ENCODE results near the gene SHLD2.
"Not testable (repeated sequence)": the region's sequence is repeated elsewhere in the genome, so short reads cannot be mapped to it uniquely, and the experiment has no call there.

The SHLD2 gene

DNA sequence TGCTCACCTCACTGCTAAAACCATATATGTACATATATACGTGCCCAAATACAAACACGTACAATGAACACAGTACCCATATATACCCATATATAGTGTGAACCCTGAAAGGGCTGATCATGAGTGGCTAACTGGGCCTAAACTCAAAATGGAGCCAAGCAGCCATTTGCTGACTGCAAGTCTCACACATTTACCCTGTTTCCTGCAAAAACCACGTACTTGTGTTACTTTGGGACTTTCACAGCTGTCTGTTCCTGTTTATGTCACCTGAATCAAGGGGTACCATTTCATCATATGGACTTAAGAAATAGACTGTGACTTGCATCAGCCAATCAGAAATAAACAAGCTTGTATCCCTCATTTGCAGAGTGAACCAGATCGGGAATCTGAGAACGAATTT, 124.4 kb downstream of the SHLD2 start:
- H3K4ac ChIP-seq (ENCODE audit: low read depth, low read length): not testable (repeated sequence)

DNA sequence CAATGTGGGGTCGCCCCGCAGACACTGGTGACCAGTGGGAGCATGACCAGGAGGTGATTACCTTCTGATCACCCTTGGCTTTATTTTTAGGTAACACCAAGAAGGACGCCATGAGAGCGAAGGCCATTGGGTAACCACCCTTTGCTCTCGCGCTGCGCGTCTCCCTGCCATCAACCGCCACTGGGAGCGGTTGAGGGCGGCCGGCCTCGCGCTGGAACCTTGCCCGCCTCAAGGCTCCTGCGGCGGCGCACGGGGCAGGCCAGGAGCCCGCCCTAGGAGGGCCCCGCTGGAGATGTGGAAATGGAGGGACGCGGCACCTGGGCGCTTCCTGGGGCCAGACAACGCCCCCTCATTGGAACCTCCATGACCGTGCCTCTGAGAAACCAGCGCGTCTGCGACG, 127.8 kb downstream of the SHLD2 start:
- not testable (repeated sequence) for H3K79me1 ChIP-seq (ENCODE audit: low read length); H2BK120ac ChIP-seq (ENCODE audit: insufficient read depth, low read length, poor library complexity); H2BK5ac ChIP-seq (ENCODE audit: low read depth, low read length, poor library complexity); H2AK5ac ChIP-seq (ENCODE audit: low read length); H3K4me2 ChIP-seq (ENCODE audit: low read length); H3K4me3 ChIP-seq (ENCODE audit: low read depth, low read length); H4K12ac ChIP-seq (ENCODE audit: low read depth, low read length); H3K23ac ChIP-seq (ENCODE audit: low read length); H2BK12ac ChIP-seq (ENCODE audit: low read length); H3K4me1 ChIP-seq (ENCODE audit: control insufficient read depth in 1 of 2, insufficient read depth in 2 of 2, low read length in 2 of 2); H3K36me3 ChIP-seq (ENCODE audit: control insufficient read depth in 1 of 2, insufficient read depth in 2 of 2, low read length in 2 of 2); H4K91ac ChIP-seq (ENCODE audit: low read depth, low read length); H3K27ac ChIP-seq (ENCODE audit: low read depth, low read length); DNase-seq; H2AFZ ChIP-seq (ENCODE audit: insufficient read depth, low read length, poor library complexity); H3K27me3 ChIP-seq (ENCODE audit: insufficient read depth, low read length); H3K9me3 ChIP-seq (ENCODE audit: insufficient read depth, low read depth, low read length); H3K9ac ChIP-seq (ENCODE audit: low read length); H3K4ac ChIP-seq (ENCODE audit: low read depth, low read length); H3K14ac ChIP-seq (ENCODE audit: low read length); H3K79me2 ChIP-seq (ENCODE audit: control insufficient read depth, insufficient read depth, low read length, poor library complexity); H4K8ac ChIP-seq (ENCODE audit: low read depth, low read length); H3K18ac ChIP-seq (ENCODE audit: low read length)
- no CpG with 5 or more reads among the region's 30 CpGs for WGBS (ENCODE audit: extremely low coverage, insufficient coverage, insufficient read length)

More for the DNA sequence above, 124.4 kb downstream of the SHLD2 start:
- not testable (repeated sequence) for H2BK12ac ChIP-seq (ENCODE audit: low read length); H2AK5ac ChIP-seq (ENCODE audit: low read length); H3K27ac ChIP-seq (ENCODE audit: low read depth, low read length); H2AFZ ChIP-seq (ENCODE audit: insufficient read depth, low read length, poor library complexity); H4K12ac ChIP-seq (ENCODE audit: low read depth, low read length); H3K23ac ChIP-seq (ENCODE audit: low read length); DNase-seq; H3K4me2 ChIP-seq (ENCODE audit: low read length); H3K4me3 ChIP-seq (ENCODE audit: low read depth, low read length); H3K4me1 ChIP-seq (ENCODE audit: control insufficient read depth in 1 of 2, insufficient read depth in 2 of 2, low read length in 2 of 2); H2BK120ac ChIP-seq (ENCODE audit: insufficient read depth, low read length, poor library complexity); H3K18ac ChIP-seq (ENCODE audit: low read length); H3K9me3 ChIP-seq (ENCODE audit: insufficient read depth, low read depth, low read length); H4K91ac ChIP-seq (ENCODE audit: low read depth, low read length); H3K9ac ChIP-seq (ENCODE audit: low read length); H3K79me2 ChIP-seq (ENCODE audit: control insufficient read depth, insufficient read depth, low read length, poor library complexity); H4K8ac ChIP-seq (ENCODE audit: low read depth, low read length); H3K27me3 ChIP-seq (ENCODE audit: insufficient read depth, low read length); H3K79me1 ChIP-seq (ENCODE audit: low read length); H2BK5ac ChIP-seq (ENCODE audit: low read depth, low read length, poor library complexity); H3K14ac ChIP-seq (ENCODE audit: low read length); H3K36me3 ChIP-seq (ENCODE audit: control insufficient read depth in 1 of 2, insufficient read depth in 2 of 2, low read length in 2 of 2)
- WGBS (ENCODE audit: extremely low coverage, insufficient coverage, insufficient read length): no CpG with 5 or more reads among the region's 5 CpGs

GRCh38 chr10:87225148-87225547, 130.1 kb downstream of the SHLD2 start, which contains the start of gene NUTM2A:
TSS of gene NUTM2A (plus strand) at chr10:87225448. CDS start at chr10:87225831, 383 bp downstream.
- H3K23ac ChIP-seq (ENCODE audit: low read length); H4K12ac ChIP-seq (ENCODE audit: low read depth, low read length); H2AFZ ChIP-seq (ENCODE audit: insufficient read depth, low read length, poor library complexity); H3K18ac ChIP-seq (ENCODE audit: low read length); H3K4me3 ChIP-seq (ENCODE audit: low read depth, low read length); DNase-seq; H3K4me2 ChIP-seq (ENCODE audit: low read length); H3K79me2 ChIP-seq (ENCODE audit: control insufficient read depth, insufficient read depth, low read length, poor library complexity); H3K79me1 ChIP-seq (ENCODE audit: low read length); H3K27me3 ChIP-seq (ENCODE audit: insufficient read depth, low read length); H4K8ac ChIP-seq (ENCODE audit: low read depth, low read length); H2AK5ac ChIP-seq (ENCODE audit: low read length); H3K9ac ChIP-seq (ENCODE audit: low read length); H2BK12ac ChIP-seq (ENCODE audit: low read length); H3K14ac ChIP-seq (ENCODE audit: low read length); H2BK120ac ChIP-seq (ENCODE audit: insufficient read depth, low read length, poor library complexity); H3K9me3 ChIP-seq (ENCODE audit: insufficient read depth, low read depth, low read length); H3K4ac ChIP-seq (ENCODE audit: low read depth, low read length); H3K27ac ChIP-seq (ENCODE audit: low read depth, low read length); H2BK5ac ChIP-seq (ENCODE audit: low read depth, low read length, poor library complexity); H4K91ac ChIP-seq (ENCODE audit: low read depth, low read length); H3K4me1 ChIP-seq (ENCODE audit: control insufficient read depth in 1 of 2, insufficient read depth in 2 of 2, low read length in 2 of 2); H3K36me3 ChIP-seq (ENCODE audit: control insufficient read depth in 1 of 2, insufficient read depth in 2 of 2, low read length in 2 of 2): not testable (repeated sequence)
- no CpG with 5 or more reads among the region's 3 CpGs for WGBS (ENCODE audit: extremely low coverage, insufficient coverage, insufficient read length)

GRCh38 chr10:87228247-87228646, 133.2 kb downstream of the SHLD2 start:
- not testable (repeated sequence) for H2BK5ac ChIP-seq (ENCODE audit: low read depth, low read length, poor library complexity); H3K36me3 ChIP-seq (ENCODE audit: control insufficient read depth in 1 of 2, insufficient read depth in 2 of 2, low read length in 2 of 2); H3K23ac ChIP-seq (ENCODE audit: low read length); H3K4me2 ChIP-seq (ENCODE audit: low read length); H3K4me1 ChIP-seq (ENCODE audit: control insufficient read depth in 1 of 2, insufficient read depth in 2 of 2, low read length in 2 of 2); H4K12ac ChIP-seq (ENCODE audit: low read depth, low read length); H3K79me1 ChIP-seq (ENCODE audit: low read length); H3K4ac ChIP-seq (ENCODE audit: low read depth, low read length); H2BK120ac ChIP-seq (ENCODE audit: insufficient read depth, low read length, poor library complexity); H2BK12ac ChIP-seq (ENCODE audit: low read length); H3K9me3 ChIP-seq (ENCODE audit: insufficient read depth, low read depth, low read length); H4K91ac ChIP-seq (ENCODE audit: low read depth, low read length); H3K27me3 ChIP-seq (ENCODE audit: insufficient read depth, low read length); H3K18ac ChIP-seq (ENCODE audit: low read length); H3K9ac ChIP-seq (ENCODE audit: low read length); H2AK5ac ChIP-seq (ENCODE audit: low read length); H4K8ac ChIP-seq (ENCODE audit: low read depth, low read length); H2AFZ ChIP-seq (ENCODE audit: insufficient read depth, low read length, poor library complexity); H3K14ac ChIP-seq (ENCODE audit: low read length); H3K79me2 ChIP-seq (ENCODE audit: control insufficient read depth, insufficient read depth, low read length, poor library complexity); DNase-seq; H3K4me3 ChIP-seq (ENCODE audit: low read depth, low read length); H3K27ac ChIP-seq (ENCODE audit: low read depth, low read length)
- no CpG with 5 or more reads among the region's 20 CpGs for WGBS (ENCODE audit: extremely low coverage, insufficient coverage, insufficient read length)
